Spleen (tissue), 11 donors: Measurements from ENCODE around the gene SCN1B. TPM values are rescaled to one million over a fixed set of nuclear protein-coding genes. Genes with fewer than 3 reads are reported as not detected.

ENCODE experiments used
- DNase-seq: peaks from one replicate; pipeline ENCODE4 v3.0.0-alpha.2; 2020
- H3K27ac ChIP-seq, 8 donors: fragments of 200-600 bp; sonication (generic) in 7 of 8; 1 replicate in 4 of 8; 2 replicates in 4 of 8; pipeline versions ENCODE4 v1.5.0 to v1.8.0; 2016 to 2021; ENCODE audit warnings: inconsistent platforms in 4 of 8, mild to moderate bottlenecking in 4 of 8, moderate library complexity in 1 of 8
- H3K27me3 ChIP-seq, 7 donors: fragments of 200-600 bp; sonication (generic) in 6 of 7; replicated peaks in 1 of 7; 1 replicate in 4 of 7; 2 replicates in 3 of 7; pipeline versions ENCODE4 v1.5.0 to v1.8.0; 2016 to 2021; ENCODE audit warnings: inconsistent platforms in 3 of 7, mild to moderate bottlenecking in 1 of 7
- H3K36me3 ChIP-seq, 6 donors: fragments of 200-600 bp; sonication (generic) in 5 of 6; 1 replicate in 4 of 6; 2 replicates in 2 of 6; pipeline versions ENCODE4 v1.5.0 to v1.8.0; 2016 to 2021; ENCODE audit warnings: inconsistent platforms in 2 of 6
- H3K4me1 ChIP-seq, 6 donors: fragments of 200-600 bp; sonication (generic) in 5 of 6; 1 replicate in 3 of 6; 2 replicates in 3 of 6; pipeline versions ENCODE4 v1.5.0 to v1.8.0; 2016 to 2021; ENCODE audit warnings: inconsistent platforms in 3 of 6
- H3K4me3 ChIP-seq, 8 donors: fragments of 200-600 bp; sonication (generic) in 7 of 8; 1 replicate in 4 of 8; 2 replicates in 4 of 8; pipeline versions ENCODE4 v1.5.0 to v1.8.0; 2016 to 2021; ENCODE audit warnings: inconsistent platforms in 4 of 8, mild to moderate bottlenecking in 4 of 8, moderate library complexity in 2 of 8
- H3K9me3 ChIP-seq, 8 donors: fragments of 200-600 bp; sonication (generic) in 7 of 8; 1 replicate in 4 of 8; 2 replicates in 4 of 8; pipeline versions ENCODE4 v1.5.0 to v1.8.0; 2016 to 2021; ENCODE audit warnings: inconsistent platforms in 4 of 8
- CTCF ChIP-seq, 11 experiments: fragments of 200-600 bp in 7 of 11; fragments of 450-650 bp in 4 of 11; sonication (generic) in 4 of 11; IDR thresholded peaks in 8 of 11; conservative IDR thresholded peaks in 3 of 11; 1 replicate in 7 of 11; 2 replicates in 4 of 11; pipeline versions ENCODE4 v1.4.0 to v1.8.0; 2016 to 2021; ENCODE audit warnings: antibody characterized with exemption in 11 of 11, inconsistent platforms in 4 of 11, mild to moderate bottlenecking in 1 of 11
- POLR2A ChIP-seq, 3 donors: fragments of 450-650 bp; IDR thresholded peaks; one replicate each; pipeline ENCODE4 v1.5.1; 2017; ENCODE audit warnings: antibody characterized with exemption in 3 of 3, mild to moderate bottlenecking in 1 of 3
- POLR2AphosphoS5 ChIP-seq, 3 donors: sonication (generic); formaldehyde crosslinking; IDR thresholded peaks; one replicate each; pipeline ENCODE4 v1.5.1; 2017; ENCODE audit warnings: antibody characterized with exemption in 3 of 3
- WGBS, 5 donors: extraction: QIAGEN DNeasy Blood & Tissue Kit in 3 of 5; methylation state at CpG; one replicate each; pipeline versions ENCODE4 v1.1.5 to v1.1.7; 2013 to 2018; 5-methylcytosine and 5-hydroxymethylcytosine counted together
- intact Hi-C: fragments of 100-400 bp; cut with DNase I; formaldehyde crosslinking; loops from one replicate; pipeline ENCODE4 v1.15.0; 2023; ENCODE audit warnings: low total_unique reads
- polyA plus RNA-seq, 3 donors: library from polyadenylated mRNA; stranded (reverse); fragments of 200-250 nt; gene quantifications; one replicate each; pipeline ENCODE4 v1.2.1, GENCODE V29; 2013
- total RNA-seq, 7 donors: library from RNA; depleted of rRNA in 3 of 7; stranded (reverse); fragments of >200 nt in 3 of 7; fragmentation: NEBNext Ultra II Directional in 4 of 7; extraction: Animal tissue kit (Norgen Biotek cat#: 25700) in 4 of 7; gene quantifications; one replicate each; pipeline versions ENCODE4 v1.1.0 to v1.2.1, GENCODE V29; 2016 to 2021
- donor health status: healthy with polysubstance abuse.
- donor health status: DM: no; HTN: no; CAD: no; lungs with moderate emphysema.
- donor health status: DM: no; HTN: no; CAD: no.
- donor health status: Bipolar disorder and iron deficiency.
- donor health status: healthy.
- donor health status: DM: no; HTN: no; CAD: no.
- donor health status: DM: yes; HTN: yes; CAD: no.

Gene SCN1B
- total and polyA plus RNA-seq, 10 donors = 3.7 to 28.1 (median 13.1) TPM

GRCh38 chr19:35061583-35062373 is 31.5 kb downstream of the SCN1B start:
- no peaks in the 10 kb centered on the region for H3K36me3 ChIP-seq
- H3K4me1 ChIP-seq = peaks cover 0 to 2% (median 0%) of the 10 kb centered on the region in 6 donors
- DNase-seq = no peak
- no peak for TF ChIP-seq POLR2AphosphoS5 (IDR thresholded peaks at IDR 0.05)
- no peak for TF ChIP-seq CTCF (IDR thresholded peaks at IDR 0.05 in 8 of 11, conservative IDR thresholded peaks at IDR 0.05 in 3 of 11)
- H3K4me3 ChIP-seq = no peak overlapping the region
- no peaks in the 10 kb centered on the region for H3K27me3 ChIP-seq
- no peak overlapping the region for H3K27ac ChIP-seq
- peaks cover 0 to 3% (median 0%) of the 10 kb centered on the region in 8 donors for H3K9me3 ChIP-seq
- intact Hi-C loops = no loop called here
- 76 to 89% (median 81%) methylated on average over 7 of the region's 7 CpGs for WGBS, 5 donors

- H3K4me1 ChIP-seq = peaks cover 0 to 10% (median 6%) of the 10 kb centered on the region in 6 donors
- DNase-seq = no peak
- peaks cover 0 to 3% (median 0%) of the 10 kb centered on the region in 8 donors for H3K9me3 ChIP-seq
- WGBS, 5 donors = 85 to 94% (median 88%) methylated on average over 7 of the region's 7 CpGs
- no peaks in the 10 kb centered on the region for H3K36me3 ChIP-seq
- intact Hi-C loops = no loop called here
- no peak overlapping the region for H3K4me3 ChIP-seq
- H3K27me3 ChIP-seq = no peaks in the 10 kb centered on the region
- no peak overlapping the region for H3K27ac ChIP-seq
- TF ChIP-seq CTCF (IDR thresholded peaks at IDR 0.05 in 8 of 11, conservative IDR thresholded peaks at IDR 0.05 in 3 of 11) (no peak), POLR2AphosphoS5 (IDR thresholded peaks at IDR 0.05) (no peak), POLR2A (IDR thresholded peaks at IDR 0.05) (no peak)
Measured at GRCh38 chr19:35062942-35063341, 32.7 kb downstream of the SCN1B start.

- TF ChIP-seq CTCF (IDR thresholded peaks at IDR 0.05 in 8 of 11, conservative IDR thresholded peaks at IDR 0.05 in 3 of 11) = no peak
- no peak for TF ChIP-seq POLR2AphosphoS5 (IDR thresholded peaks at IDR 0.05)
- TF ChIP-seq POLR2A (IDR thresholded peaks at IDR 0.05) = no peak
- H3K36me3 ChIP-seq = no peaks in the 10 kb centered on the region
- H3K4me3 ChIP-seq = no peak overlapping the region
- intact Hi-C loops = no loop called here
- peaks cover 0 to 10% (median 6%) of the 10 kb centered on the region in 6 donors for H3K4me1 ChIP-seq
- H3K9me3 ChIP-seq = peaks cover 0 to 3% (median 0%) of the 10 kb centered on the region in 8 donors
- no peak overlapping the region for H3K27ac ChIP-seq
- WGBS, 5 donors = 76 to 88% (median 79%) methylated on average over 10 of the region's 10 CpGs
- DNase-seq = no peak
- no peaks in the 10 kb centered on the region for H3K27me3 ChIP-seq
Measured at GRCh38 chr19:35063940-35064818, 33.9 kb downstream of the SCN1B start.

- peaks cover 0 to 16% (median 6%) of the 10 kb centered on the region in 6 donors for H3K4me1 ChIP-seq
- no peak for DNase-seq
- no peaks in the 10 kb centered on the region for H3K36me3 ChIP-seq
- no peak overlapping the region for H3K4me3 ChIP-seq
- 68 to 94% (median 90%) methylated on average over 3 to 10 of the region's 10 CpGs for WGBS, 5 donors
- TF ChIP-seq POLR2AphosphoS5 (IDR thresholded peaks at IDR 0.05) = no peak
- TF ChIP-seq POLR2A (IDR thresholded peaks at IDR 0.05) = no peak
- no peak for TF ChIP-seq CTCF (IDR thresholded peaks at IDR 0.05 in 8 of 11, conservative IDR thresholded peaks at IDR 0.05 in 3 of 11)
- no peak overlapping the region for H3K27ac ChIP-seq
- peaks cover 0 to 9% (median 5%) of the 10 kb centered on the region in 8 donors for H3K9me3 ChIP-seq
- intact Hi-C loops = no loop called here
- H3K27me3 ChIP-seq = no peaks in the 10 kb centered on the region
Measured at GRCh38 chr19:35065574-35065973, 35.3 kb downstream of the SCN1B start.
